NCI-H1092 treated with DMSO at 0.1 percent for 48 hours (cell line): Measurements from ENCODE around the gene DPH7.
"Not testable (repeated sequence)": the region's sequence is repeated elsewhere in the genome, so short reads cannot be mapped to it uniquely, and the experiment has no call there.

Experiments
- DNase-seq: peaks from one replicate; lab custom pipeline; 2025; lab: John Stamatoyannopoulos, UW

Gene DPH7

DNA sequence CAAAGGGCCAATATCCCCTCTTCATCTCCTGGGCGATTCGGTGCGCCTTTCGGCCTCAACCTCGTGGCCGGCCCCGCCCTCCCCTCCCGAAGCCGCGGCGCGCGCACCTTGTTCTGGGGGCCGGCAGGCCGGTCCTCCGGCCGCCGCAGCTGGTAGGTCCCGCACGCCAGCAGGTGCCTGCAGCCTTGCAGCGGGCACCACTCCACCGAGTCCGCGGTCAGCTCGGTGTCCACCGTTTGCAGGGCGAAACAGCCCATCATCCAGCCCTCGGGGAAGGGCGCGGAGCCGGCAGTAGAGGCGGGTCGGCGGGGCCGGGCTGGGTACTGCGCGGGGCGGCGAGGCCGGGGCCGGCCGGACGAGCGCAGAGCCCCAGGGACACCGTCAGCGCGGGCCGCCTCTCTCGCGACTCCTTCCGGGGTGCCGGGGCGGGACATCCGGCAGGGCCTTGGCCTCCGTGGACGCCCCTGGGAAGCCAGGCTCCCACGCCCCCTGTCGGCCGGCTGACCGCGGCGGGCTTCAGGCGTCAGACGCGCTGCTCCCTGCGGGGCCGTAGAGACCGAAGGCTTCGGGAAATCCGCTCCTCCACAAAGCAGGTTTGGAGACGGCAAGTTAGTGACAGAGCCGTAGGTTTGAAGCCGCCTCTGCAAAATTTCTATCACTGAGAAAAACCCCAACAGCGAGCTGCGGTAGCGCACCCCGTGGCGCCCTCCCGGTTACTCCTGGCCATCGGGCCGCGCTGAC is at the start of gene DPH7:
DPH7 (minus strand) TSS at position 408 of the 741 bp plus-strand sequence; CDS start at position 260, 148 bp downstream.
- peak; percentile 87 for DNase-seq

DNA sequence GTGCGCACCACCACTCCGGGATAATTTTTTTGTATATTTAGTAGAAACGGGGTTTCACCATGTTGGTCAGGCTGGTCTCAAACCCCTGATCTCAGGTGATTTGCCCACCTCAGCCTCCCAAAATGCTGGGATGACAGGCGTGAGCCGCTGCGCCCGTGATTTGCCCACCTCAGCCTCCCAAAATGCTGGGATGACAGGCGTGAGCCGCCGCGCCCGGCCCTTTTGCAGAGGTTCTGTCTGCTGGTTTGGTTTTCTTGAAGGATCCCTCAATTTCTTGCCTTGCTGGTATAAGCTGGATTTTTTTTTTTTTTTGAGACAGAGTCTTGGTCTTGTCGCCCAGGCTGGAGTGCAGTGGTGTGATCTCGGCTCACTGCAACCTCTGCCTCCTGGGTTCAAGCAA is 48.7 kb upstream of the DPH7 start:
- DNase-seq, result not testable (repeated sequence)

- no peak for DNase-seq
These were observed 47.7 kb upstream of the DPH7 start for GRCh38 chr9:137626464-137626863.

- DNase-seq, result not testable (repeated sequence)
These were observed 43.5 kb upstream of the DPH7 start for GRCh38 chr9:137622211-137622610.

GRCh38 chr9:137621131-137621757 is 42.5 kb upstream of the DPH7 start:
- no peak for DNase-seq

GRCh38 chr9:137620581-137620980 is 41.9 kb upstream of the DPH7 start:
- DNase-seq, result no peak

GRCh38 chr9:137620048-137620405 is 41.3 kb upstream of the DPH7 start:
- no peak for DNase-seq

DNA sequence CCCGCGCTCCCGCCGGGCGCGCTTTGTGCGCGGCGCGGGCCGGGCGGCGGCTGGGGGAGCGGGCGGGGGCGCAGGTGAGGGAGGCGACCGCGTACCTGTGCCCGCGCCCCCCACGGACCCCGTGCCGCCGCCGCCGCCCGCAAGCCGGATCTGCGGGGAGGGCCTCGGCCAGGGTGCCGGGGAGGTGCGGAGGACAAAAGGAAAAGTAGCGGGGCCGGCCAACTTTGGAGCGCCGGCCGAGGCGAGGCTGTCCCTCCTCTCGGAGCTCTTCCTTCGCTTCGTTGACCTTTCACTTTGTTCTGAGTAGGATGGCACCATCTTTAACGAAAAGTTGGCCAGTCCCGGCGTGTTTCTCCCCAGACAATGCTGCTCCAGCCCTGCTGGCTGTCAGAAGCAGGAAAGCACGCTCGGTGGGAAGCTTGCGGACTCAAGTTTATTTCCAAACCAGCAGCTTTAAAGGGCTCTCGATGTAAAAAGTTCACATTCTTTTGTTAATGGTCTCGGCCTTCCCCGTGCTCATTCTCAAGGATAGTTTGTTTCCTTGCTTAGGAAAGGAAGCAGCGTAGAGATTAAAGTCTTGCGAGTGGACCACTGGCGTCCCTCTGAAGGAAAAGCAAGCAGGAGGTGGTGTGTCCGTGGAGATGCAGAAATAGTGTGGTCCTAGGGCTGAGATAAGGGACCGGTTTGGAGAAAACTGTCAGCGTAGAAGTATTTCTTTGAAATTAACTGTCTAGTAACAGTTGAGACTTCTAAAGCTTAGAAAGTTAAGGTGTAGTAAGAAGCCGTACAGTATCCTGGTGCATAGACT is 40.7 kb upstream of the DPH7 start:
- peak; percentile 19 for DNase-seq

- DNase-seq, result peak; percentile 85
These were observed 39.7 kb upstream of the DPH7 start, which contains the start of gene EHMT1 for GRCh38 chr9:137618105-137619067. Gene EHMT1, plus strand, starts transcription at chr9:137619005. Its CDS starts 24 bp downstream, at chr9:137619029.

DNA sequence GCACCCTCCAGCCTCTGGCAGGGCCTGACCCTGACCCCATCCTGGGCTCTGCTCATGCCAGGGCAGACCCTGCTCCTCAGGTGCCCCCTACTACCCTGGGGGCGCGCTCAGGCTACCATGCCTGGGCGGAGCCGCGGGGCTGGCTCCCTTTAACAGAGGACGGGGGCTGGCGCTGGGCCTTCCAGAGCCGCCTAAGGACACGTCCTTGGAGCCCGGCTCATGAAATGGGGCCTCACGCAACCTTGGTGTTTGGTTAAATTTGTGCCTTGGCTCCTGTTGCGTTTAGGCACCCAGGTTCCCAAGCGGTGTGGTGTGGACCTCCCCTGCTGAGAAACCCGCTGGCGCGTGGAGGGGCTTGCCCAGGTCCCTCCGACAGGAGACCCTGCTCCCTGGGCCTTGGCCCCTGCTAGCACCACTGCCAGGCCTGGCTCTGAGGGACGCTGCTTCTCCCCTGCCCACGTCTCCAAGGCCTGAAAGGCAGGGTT is 36.7 kb upstream of the DPH7 start:
- DNase-seq, result no peak

DNA sequence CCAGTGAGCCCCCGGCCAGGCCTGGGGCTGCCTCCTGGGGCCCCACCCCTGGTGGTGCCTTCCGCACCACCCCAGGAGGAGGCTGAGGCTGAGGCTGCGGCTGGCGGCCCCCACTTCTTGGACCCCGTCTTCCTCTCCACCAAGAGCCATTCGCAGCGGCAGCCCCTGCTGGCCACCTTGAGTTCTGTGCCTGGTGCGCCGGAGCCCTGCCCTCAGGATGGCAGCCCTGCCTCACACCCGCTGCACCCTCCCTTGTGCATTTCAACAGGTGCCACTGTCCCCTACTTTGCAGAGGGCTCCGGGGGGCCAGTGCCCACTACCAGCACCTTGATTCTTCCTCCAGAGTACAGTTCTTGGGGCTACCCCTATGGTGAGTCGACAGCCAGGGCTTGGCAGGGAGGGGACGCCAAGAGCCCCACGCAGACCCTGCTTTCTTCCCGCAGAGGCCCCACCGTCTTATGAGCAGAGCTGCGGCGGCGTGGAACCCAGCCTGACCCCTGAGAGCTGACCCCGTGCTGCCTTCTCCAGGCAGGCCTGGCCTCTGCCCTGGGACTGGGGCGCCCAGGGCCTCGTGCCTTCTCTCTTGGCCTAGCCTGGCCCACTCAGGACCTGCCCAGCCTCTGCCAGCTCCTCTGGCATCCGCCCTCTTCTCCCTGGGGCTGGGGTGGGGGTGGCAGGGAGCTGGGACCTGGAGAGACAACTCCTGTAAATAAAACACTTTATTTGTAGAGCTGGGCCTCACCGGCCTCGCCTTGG is 36.1 kb upstream of the DPH7 start:
- DNase-seq, result no peak

DNA sequence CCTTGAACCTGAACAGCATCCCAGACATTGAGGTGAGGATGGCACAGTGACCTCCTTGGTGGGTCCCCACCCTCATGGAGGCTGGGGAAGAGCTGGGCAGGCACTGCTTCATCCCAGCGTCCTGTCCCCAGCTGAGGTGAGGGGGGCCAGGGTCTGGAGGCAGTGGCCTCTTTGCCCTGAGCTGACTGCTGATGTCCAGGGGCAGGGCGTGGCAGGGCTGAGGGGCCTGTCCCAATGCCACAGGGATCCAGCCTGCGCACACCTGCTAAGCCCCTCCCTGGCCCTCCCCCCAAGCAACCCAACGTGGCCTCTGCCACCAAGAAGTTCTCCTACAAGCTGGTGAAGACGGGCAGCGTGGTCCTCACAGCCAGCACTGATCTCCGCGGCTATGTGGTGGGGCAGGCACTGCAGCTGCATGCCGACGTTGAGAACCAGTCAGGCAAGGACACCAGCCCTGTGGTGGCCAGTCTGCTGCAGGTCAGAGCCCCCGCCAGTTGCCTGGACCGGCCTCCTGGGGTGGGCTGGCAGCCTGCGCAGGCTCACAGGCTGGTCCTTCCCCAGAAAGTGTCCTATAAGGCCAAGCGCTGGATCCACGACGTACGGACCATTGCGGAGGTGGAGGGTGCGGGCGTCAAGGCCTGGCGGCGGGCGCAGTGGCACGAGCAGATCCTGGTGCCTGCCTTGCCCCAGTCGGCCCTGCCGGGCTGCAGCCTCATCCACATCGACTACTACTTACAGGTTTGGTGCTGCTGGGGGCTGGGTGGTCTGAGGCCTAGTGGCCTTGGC is 35.2 kb upstream of the DPH7 start:
- DNase-seq, result no peak

DNA sequence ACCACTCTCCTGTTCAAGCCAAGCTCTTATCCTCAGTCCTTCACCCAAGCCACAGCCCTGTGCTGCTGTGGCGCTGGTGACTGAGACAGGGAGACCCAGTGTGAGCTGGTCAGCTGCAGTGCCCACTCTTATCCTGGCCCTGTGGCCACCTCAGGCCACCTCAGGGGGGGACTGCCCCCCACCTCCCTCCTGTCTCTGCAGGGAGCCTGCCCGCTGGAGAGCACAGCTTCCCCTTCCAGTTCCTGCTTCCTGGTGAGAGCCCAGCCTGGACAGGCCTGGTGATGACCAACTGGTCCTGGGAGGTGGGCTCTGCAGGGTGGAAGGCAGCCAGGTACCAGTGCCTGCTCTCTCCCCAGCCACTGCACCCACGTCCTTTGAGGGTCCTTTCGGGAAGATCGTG is 34.5 kb upstream of the DPH7 start:
- no peak for DNase-seq

- DNase-seq, result no peak
These were observed 34.0 kb upstream of the DPH7 start for GRCh38 chr9:137612741-137613142.

GRCh38 chr9:137611623-137612609 is 33.2 kb upstream of the DPH7 start:
- peak; percentile 16 for DNase-seq

DNA sequence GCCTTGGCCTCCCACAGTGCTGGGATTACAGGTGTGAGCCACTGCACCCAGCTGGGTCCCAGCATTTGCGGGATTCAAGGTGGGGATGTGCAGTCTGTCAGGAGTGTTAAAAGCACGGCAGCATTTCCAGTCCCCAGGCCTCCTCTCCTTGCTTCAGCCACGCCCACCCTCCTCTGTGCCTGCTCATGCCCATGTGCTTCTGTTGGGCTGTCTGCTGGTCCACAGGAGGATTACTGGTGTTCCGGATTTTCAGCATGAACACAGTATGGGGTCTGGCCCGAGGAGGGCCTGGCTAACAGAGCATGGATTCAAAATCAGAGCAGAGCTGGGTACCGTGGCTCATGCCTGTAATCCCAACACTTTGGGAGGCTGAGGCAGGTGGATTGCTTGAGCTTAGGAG is 32.2 kb upstream of the DPH7 start:
- no peak for DNase-seq

GRCh38 chr9:137607141-137607857 is 28.6 kb upstream of the DPH7 start:
- DNase-seq, result no peak

DNA sequence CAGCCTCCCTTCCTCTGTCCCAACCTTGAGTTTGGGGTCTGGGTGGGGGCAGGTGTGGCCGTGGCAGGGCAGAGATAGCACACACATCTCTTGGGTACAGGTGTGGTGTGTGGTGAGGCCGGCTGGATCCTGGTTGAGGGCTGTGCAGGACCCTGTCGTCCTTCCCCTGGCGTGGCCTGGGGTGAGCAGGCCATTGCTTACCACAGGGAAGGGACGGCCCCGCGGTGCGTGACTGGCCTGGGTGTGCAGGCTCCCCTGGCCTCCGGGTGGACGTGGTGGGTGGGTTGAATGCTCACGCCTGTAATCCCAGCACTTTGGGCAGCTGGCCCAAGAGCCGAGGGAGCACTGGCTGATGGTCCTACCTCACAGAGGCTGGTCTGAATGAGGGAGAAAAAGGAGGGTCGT is 28.0 kb upstream of the DPH7 start:
- DNase-seq, result no peak
